Natural killer cell (primary cell): Measurements from ENCODE around the gene FGFRL1. TPM values are rescaled to one million over a fixed set of nuclear protein-coding genes. Genes with fewer than 3 reads are reported as not detected.

Source experiments
- ATAC-seq, 3 donors: fragments of 150-1000 bp in 2 of 3; fragments of 200-7000 bp in 1 of 3; cut with Tn5 transposase; 1 replicate in 1 of 3; 2 replicates in 2 of 3; pipeline ENCODE4 v1.10.0; 2021; ENCODE audit warnings: mild to moderate bottlenecking in 2 of 3, moderate library complexity in 2 of 3
- DNase-seq, 2 donors: peaks; one replicate each; pipeline versions ENCODE4 v3.0.0 to v3.0.0-alpha.2; 2013 to 2021; ENCODE audit warnings: mixed read lengths in 1 of 2
- H3K27ac ChIP-seq: one replicate; pipeline ENCODE4 v1.5.1; 2013; ENCODE audit warnings: mild to moderate bottlenecking, low read length
- H3K27me3 ChIP-seq: one replicate; pipeline ENCODE4 v1.6.1; 2013; ENCODE audit warnings: low read length; ENCODE audit not compliant: control insufficient read depth, insufficient read depth
- H3K36me3 ChIP-seq: one replicate; pipeline ENCODE4 v1.6.1; 2013; ENCODE audit warnings: low read length; ENCODE audit not compliant: control insufficient read depth, insufficient read depth
- H3K4me1 ChIP-seq: one replicate; pipeline ENCODE4 v1.6.1; 2013; ENCODE audit warnings: low read length; ENCODE audit not compliant: control insufficient read depth, insufficient read depth
- H3K4me3 ChIP-seq: one replicate; pipeline ENCODE4 v1.5.1; 2013; ENCODE audit warnings: low read length
- H3K9me3 ChIP-seq: one replicate; pipeline ENCODE4 v1.6.1; 2013; ENCODE audit warnings: low read length; ENCODE audit not compliant: control insufficient read depth, insufficient read depth
- H3K27ac Mint-ChIP-seq, 2 donors: one replicate each; pipeline ENCODE4 v1.8.0; 2022; ENCODE audit warnings: mild to moderate bottlenecking in 2 of 2, mixed read lengths in 2 of 2, moderate library complexity in 1 of 2
- H3K27me3 Mint-ChIP-seq, 2 donors: one replicate each; pipeline ENCODE4 v1.8.0; 2022; ENCODE audit warnings: low read depth in 2 of 2, mixed read lengths in 2 of 2
- H3K36me3 Mint-ChIP-seq: one replicate; pipeline ENCODE4 v1.8.0; 2022; ENCODE audit warnings: mixed read lengths
- H3K4me1 Mint-ChIP-seq, 2 donors: one replicate each; pipeline ENCODE4 v1.8.0; 2022; ENCODE audit warnings: mixed read lengths in 2 of 2
- H3K4me3 Mint-ChIP-seq: one replicate; pipeline ENCODE4 v1.8.0; 2022; ENCODE audit warnings: mild to moderate bottlenecking, moderate library complexity, mixed read lengths
- H3K9me3 Mint-ChIP-seq, 2 donors: one replicate each; pipeline ENCODE4 v1.8.0; 2022; ENCODE audit warnings: mixed read lengths in 2 of 2
- WGBS: methylation state at CpG from one replicate; pipeline ENCODE4 v1.1.7; 2013; ENCODE audit warnings: missing lambda C conversion rate; ENCODE audit not compliant: insufficient coverage; 5-methylcytosine and 5-hydroxymethylcytosine counted together
- intact Hi-C: fragments of 100-400 bp; cut with micrococcal nuclease; formaldehyde crosslinking; loops from one replicate; pipeline ENCODE4 v1.14.2; 2022
- total RNA-seq, 4 donors: library from RNA; stranded (reverse); fragments of 120-200 nt in 1 of 4; gene quantifications; one replicate each; pipeline versions ENCODE4 v1.2.3 to v1.2.4, GENCODE V29; 2013 to 2022
- TF ChIP-seq, protein P1 (sequence below): fragments of 200-600 bp; IDR thresholded peaks from one replicate; pipeline ENCODE4 v1.8.0; 2022; ENCODE audit warnings: antibody characterized with exemption

Gene FGFRL1
- total RNA-seq, 3 donors from 2014 or later (not counting 1 experiment from before 2014, with no cell fraction given) = 28.0 to 39.8 (median 32.5) TPM

DNA sequence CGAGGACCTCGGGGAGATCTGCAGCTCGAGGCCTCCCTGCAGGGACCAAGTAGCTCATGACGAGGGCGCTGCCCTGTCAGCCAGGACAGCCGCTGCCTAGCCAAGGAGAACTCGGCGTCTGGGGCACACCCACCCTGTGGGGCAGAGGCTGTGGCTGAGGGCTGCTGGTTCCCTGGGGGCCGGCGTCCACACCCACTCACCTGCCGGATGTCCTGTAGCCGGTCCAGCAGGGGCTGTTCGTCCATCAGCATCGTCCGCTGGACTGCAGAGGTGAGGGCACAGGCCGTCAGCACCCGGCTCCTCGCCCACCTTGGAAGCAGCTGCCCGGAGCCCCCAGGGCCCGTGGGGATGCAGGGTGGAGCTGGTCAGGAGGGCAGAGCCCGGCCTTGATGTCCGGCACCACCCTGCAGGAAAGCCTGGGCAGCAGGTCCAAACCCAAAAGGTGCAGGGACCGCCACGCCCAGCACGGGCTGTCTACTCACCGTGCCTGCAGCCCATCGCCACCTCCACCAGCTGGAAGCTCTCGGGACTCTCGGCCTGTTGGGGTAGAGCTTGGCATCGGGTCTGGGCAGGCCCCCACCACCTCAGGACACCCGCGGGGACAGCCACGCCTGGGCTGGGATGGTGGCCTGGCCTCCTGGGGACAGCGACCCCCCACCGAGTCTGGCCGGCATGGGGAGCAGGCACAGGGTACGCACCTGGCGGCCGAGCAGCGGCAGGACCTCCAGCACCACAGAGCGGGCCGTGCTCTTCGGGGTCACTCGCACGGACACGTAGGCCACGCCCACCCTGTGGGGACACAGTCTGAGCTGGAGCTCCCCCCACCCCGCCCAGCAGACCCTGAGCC is 44.9 kb upstream of the FGFRL1 start:
- H3K9me3 Mint-ChIP-seq = no peaks in the 10 kb centered on the region
- peaks cover 3% of the 10 kb centered on the region for H3K27me3 ChIP-seq
- no peak for DNase-seq
- WGBS = 94% methylated on average over 48 of the region's 48 CpGs
- no peak for ATAC-seq
- H3K4me3 ChIP-seq = no peak overlapping the region
- intact Hi-C loops = no loop called here
- no peak overlapping the region for H3K27ac ChIP-seq
- H3K4me1 ChIP-seq = peaks cover 41% of the 10 kb centered on the region
- H3K36me3 ChIP-seq = peaks cover 49% of the 10 kb centered on the region
- H3K4me1 Mint-ChIP-seq = peaks cover 13 to 34% of the 10 kb centered on the region in 2 donors
- no peaks in the 10 kb centered on the region for H3K27me3 Mint-ChIP-seq
- no peaks in the 10 kb centered on the region for H3K36me3 Mint-ChIP-seq
- TF ChIP-seq, protein P1, sequence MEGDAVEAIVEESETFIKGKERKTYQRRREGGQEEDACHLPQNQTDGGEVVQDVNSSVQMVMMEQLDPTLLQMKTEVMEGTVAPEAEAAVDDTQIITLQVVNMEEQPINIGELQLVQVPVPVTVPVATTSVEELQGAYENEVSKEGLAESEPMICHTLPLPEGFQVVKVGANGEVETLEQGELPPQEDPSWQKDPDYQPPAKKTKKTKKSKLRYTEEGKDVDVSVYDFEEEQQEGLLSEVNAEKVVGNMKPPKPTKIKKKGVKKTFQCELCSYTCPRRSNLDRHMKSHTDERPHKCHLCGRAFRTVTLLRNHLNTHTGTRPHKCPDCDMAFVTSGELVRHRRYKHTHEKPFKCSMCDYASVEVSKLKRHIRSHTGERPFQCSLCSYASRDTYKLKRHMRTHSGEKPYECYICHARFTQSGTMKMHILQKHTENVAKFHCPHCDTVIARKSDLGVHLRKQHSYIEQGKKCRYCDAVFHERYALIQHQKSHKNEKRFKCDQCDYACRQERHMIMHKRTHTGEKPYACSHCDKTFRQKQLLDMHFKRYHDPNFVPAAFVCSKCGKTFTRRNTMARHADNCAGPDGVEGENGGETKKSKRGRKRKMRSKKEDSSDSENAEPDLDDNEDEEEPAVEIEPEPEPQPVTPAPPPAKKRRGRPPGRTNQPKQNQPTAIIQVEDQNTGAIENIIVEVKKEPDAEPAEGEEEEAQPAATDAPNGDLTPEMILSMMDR = no peak
- no peak overlapping the region for H3K4me3 Mint-ChIP-seq
- H3K27ac Mint-ChIP-seq = no peak overlapping the region
- H3K9me3 ChIP-seq = no peaks in the 10 kb centered on the region

DNA sequence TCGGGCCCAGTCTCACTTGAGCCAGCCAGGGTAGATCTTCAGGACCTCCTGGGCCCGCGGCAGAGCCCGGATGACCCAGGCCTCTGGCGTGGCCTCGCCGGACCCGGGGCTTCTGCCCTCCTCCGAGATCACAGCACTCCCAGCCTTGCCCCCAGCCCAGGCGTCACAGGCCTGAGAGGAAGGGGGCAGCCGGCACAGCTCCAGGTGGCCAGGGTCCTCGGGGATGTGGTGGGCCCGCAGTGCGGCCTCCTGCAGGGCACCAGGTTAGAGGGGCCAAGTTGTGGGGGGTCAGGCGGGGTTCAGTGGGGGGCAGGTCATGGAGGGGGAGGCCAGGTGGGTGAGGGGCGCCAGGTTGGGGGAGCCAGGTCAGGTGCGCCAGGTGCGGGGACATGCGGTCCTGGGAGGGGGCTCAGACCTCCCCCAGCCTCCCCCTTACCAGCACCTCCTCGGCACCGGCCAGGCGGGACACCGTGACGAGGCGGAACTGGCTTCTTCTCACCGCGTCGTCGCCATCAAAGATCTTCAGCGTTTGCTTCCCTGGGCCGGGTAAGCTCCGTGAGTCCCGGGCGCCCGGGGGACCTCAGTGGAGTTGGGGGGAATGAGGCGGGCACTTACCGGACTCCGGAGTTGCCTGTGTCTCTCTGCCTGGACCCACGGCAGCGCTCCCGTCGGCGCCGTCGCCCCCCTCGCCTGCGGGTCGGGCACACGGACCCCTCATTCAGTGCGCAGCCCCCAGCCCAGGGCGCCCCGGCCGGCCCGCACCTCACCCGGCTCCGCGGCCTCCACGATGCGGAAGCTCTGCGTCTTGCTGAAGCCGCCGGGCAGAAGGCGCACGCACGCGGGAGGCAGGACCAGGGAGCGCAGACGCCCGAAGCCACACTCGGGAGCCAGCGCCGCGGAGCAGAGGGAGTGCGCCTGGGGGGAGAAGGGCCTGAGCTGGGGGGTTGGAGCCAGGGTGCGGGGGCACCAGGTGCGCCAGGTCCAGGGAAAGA is 44.0 kb upstream of the FGFRL1 start:
- Mint-ChIP-seq H3K4me1 (peaks cover 13 to 35% of the 10 kb centered on the region in 2 donors), H3K27ac (no peak overlapping the region), H3K27me3 (no peaks in the 10 kb centered on the region), H3K4me3 (peak overlapping the region; percentile 17), H3K36me3 (no peaks in the 10 kb centered on the region), H3K9me3 (no peaks in the 10 kb centered on the region)
- Histone ChIP-seq H3K27ac (no peak overlapping the region), H3K9me3 (no peaks in the 10 kb centered on the region), H3K4me1 (peaks cover 50% of the 10 kb centered on the region), H3K27me3 (peaks cover 3% of the 10 kb centered on the region), H3K36me3 (peaks cover 40% of the 10 kb centered on the region), H3K4me3 (no peak overlapping the region)
- DNase-seq (peak in 1 of 2 donors; percentile 30), ATAC-seq (no peak)
- TF ChIP-seq, protein P1 = no peak
- 55% methylated on average over 75 of the region's 76 CpGs for WGBS
- intact Hi-C loops = no loop called here

DNA sequence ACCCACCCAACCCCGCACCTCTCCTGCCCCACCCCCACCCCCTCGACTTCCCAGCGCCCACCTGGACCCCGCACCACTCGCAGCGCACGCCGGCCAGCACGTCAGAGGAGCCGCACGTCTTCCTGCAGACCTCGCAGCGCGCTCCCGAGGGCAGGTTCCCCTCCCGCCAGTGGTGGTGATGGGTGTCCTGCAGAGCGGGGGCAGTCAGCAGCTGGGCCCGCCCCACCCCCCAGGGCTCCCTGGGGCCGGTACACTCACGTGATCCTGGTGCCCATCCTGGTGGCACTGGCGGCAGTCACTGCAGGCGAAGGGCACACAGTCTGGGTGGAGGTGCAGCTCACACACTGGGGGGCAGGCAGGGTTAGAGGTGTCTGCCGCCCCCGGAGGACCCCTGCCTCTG is 43.2 kb upstream of the FGFRL1 start:
- no peak for ATAC-seq

More for the DNA sequence above, 43.2 kb upstream of the FGFRL1 start:
- Histone ChIP-seq H3K27me3 (peaks cover 3% of the 10 kb centered on the region), H3K27ac (no peak overlapping the region), H3K9me3 (no peaks in the 10 kb centered on the region), H3K36me3 (peaks cover 31% of the 10 kb centered on the region), H3K4me1 (peaks cover 55% of the 10 kb centered on the region), H3K4me3 (no peak overlapping the region)
- no peaks in the 10 kb centered on the region for H3K9me3 Mint-ChIP-seq
- no peak for DNase-seq
- H3K4me3 Mint-ChIP-seq = no peak overlapping the region
- WGBS = 38% methylated on average over 22 of the region's 24 CpGs
- H3K36me3 Mint-ChIP-seq = no peaks in the 10 kb centered on the region
- intact Hi-C loops = no loop called here
- TF ChIP-seq, protein P1 = no peak
- no peaks in the 10 kb centered on the region for H3K27me3 Mint-ChIP-seq
- peak overlapping the region in 1 of 2 donors; percentile 78 for H3K27ac Mint-ChIP-seq
- peaks cover 13 to 35% of the 10 kb centered on the region in 2 donors for H3K4me1 Mint-ChIP-seq
